GM19468 (cell line): ENCODE measurements around the gene FAM200C.

Experiments used
- ATAC-seq: cut with Tn5 transposase; IDR thresholded peaks from one replicate; pipeline ENCODE4 v1.9.1; 2021; ENCODE audit warnings: mild to moderate bottlenecking, moderate library complexity, moderate number of reproducible peaks; ENCODE audit not compliant: unreplicated experiment; ENCODE audit errors: extremely low read depth

Gene FAM200C

GRCh38 chr5:160369990-160370712, 29.7 kb downstream of the FAM200C start, which contains the start of gene C1QTNF2:
TSS of gene C1QTNF2 (minus strand) at chr5:160370626. CDS start at chr5:160355011, 15,615 bp downstream.
- ATAC-seq = no peak

GRCh38 chr5:160367885-160368284, 32.0 kb downstream of the FAM200C start:
- ATAC-seq = no peak

GRCh38 chr5:160367261-160367660, 32.6 kb downstream of the FAM200C start:
- ATAC-seq = no peak

- ATAC-seq = no peak
Observed at GRCh38 chr5:160366230-160366629, 33.6 kb downstream of the FAM200C start.

DNA sequence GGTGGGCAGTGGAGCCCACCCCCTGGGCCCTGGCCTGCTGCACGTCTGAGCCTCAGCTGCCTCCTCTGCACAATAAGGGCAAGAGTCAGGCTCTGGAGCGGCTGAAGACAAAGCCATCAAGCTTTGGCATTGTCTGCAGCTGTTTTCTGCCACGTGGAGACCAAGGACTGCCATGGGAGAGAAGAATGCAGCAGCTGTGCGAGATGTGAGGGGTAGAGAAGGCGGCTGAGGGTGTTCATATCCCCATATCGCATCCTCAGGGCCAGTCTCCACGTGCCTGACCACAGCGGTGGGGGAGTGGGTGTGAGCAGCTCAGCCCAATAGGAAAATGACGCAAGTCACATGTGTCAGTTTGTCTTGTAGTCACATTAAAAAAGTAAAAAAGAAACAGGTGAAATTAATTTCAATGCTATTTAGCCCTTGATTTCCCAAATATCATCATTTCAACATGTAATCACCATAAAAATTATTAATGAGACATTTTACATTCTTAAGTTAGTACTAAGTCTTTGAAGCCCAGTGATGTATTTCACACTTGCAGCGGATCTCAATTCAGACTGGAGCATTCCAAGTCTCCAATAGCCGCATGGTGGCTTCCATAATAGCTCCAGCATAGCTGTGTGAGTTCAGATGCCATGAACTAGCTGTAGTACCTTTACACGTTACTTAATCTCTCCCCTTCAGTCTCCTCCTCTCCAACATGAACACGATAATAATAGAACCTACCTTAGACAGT, 36.0 kb downstream of the FAM200C start:
- ATAC-seq = no peak

GRCh38 chr5:160363211-160363610, 36.6 kb downstream of the FAM200C start:
- ATAC-seq = no peak

DNA sequence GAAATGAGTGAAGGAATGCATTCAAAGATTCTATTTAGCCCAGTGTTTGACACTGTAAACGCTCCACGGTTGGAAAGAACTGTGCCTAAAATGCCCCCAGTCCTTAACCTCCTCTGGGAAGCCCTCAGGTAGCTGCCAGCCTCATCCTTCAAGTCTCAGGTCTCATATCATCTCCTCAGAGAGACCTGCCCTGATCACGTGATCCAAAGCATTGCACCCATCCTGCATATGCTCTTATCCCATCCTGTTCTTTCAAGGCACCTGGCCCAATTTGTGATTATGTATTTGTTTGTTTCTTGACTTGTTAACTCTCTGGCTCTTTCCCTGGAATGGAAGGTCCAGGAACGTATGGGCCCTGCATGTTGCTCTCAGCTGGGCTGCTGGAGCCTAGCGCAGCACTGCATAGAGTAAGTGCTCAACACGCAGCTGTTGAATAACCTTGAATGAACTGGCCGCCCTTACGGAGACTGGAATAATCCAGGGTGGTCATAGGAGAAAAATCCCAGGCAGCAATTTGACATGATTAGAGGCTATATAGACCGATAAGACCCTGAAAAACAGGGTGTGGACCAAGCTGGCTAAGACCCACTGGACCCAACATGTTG, 38.1 kb downstream of the FAM200C start:
- ATAC-seq = no peak

- no peak for ATAC-seq
Observed at GRCh38 chr5:160360310-160360709, 39.5 kb downstream of the FAM200C start.

- no peak for ATAC-seq
Observed at GRCh38 chr5:160359816-160360215, 40.0 kb downstream of the FAM200C start.

GRCh38 chr5:160359242-160359641, 40.6 kb downstream of the FAM200C start:
- ATAC-seq = no peak

DNA sequence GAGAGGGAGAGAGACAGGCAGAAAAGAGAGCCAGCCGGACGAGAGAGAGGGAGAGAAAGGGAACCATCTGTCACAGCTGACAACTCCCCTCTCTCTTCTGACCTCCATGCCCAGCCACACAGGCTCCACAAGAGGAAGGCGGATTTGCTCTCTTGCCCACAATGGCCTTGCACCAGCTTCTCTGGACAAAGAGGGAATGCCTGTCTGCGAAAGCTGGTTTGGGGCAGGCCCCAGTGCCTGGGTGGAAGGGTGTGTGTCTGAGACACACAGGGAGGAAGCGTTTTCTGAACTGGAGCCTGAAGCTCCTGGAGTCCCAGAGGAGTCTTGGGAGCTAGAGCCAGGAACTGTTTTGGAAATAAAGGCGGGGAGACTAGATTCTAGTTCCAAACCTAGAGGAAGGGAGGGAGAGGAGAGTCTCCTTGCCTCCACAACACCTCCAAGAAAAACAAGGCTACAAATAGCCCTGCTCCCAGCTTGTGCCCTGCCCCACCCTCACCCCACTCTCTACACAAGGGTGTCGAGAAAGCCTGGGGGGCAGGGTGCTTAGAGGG, 41.9 kb downstream of the FAM200C start:
- no peak for ATAC-seq

DNA sequence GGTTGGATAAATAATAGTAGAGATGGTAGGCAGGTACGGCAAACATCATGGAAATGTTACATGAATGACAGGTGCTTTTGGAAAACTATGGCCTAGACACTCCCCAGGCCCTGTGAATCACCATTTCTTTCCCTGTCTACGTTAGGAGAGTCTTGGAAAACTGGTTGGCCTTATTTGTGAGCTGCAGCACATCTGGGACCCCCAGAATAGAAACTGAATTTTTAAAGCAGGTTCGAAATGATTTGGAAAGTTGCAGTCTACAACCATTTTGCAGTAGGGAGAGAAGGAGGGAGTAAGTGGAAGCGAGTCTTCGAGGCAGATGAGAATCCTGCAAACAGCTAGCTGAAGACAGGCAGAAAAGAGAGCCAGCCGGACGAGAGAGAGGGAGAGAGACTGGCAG, 42.5 kb downstream of the FAM200C start:
- no peak for ATAC-seq

- no peak for ATAC-seq
Observed at GRCh38 chr5:160356550-160357347, 43.1 kb downstream of the FAM200C start.

DNA sequence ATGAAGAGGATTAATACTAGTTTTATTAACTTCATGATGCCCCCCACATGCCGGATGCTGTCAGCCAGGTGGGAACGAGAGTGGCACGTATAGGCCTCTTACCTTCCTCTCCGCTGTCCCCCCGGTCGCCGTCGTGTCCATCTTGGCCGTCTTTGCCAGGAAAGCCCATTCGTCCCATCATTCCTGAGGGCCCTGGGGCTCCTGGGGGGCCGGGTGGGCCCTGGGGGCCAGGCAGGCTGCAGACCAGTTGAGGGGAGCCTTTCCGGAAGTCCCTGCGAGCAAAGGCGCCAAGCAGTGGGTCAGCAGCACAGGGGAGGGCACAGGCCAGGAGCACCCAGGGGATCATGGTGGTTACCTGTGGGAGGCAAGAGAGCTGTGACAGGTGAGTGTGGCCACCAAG, 45.2 kb downstream of the FAM200C start:
- no peak for ATAC-seq

- ATAC-seq = no peak
Observed at GRCh38 chr5:160353379-160353778, 46.5 kb downstream of the FAM200C start.

DNA sequence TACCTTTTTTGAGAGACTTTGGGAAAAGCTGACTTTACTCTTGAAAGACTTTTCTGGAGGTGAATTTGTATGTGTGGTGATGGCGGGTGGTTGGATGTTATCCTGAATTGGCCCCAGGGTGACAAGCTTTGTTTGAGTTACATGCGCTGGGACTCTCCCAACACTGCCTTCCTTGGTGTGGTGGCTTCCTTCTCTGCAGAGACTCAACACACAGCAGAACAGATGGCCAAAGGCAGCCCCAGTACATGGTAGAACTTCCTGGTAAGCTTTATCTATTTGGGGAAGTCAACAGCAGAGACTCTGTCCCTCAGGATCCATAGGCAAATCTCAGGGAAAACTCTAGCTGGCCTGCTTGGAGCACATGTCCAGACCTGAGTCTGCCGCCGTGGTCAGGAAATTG, 47.5 kb downstream of the FAM200C start:
- ATAC-seq = no peak

- no peak for ATAC-seq
Observed at GRCh38 chr5:160349935-160350303, 49.9 kb downstream of the FAM200C start.

DNA sequence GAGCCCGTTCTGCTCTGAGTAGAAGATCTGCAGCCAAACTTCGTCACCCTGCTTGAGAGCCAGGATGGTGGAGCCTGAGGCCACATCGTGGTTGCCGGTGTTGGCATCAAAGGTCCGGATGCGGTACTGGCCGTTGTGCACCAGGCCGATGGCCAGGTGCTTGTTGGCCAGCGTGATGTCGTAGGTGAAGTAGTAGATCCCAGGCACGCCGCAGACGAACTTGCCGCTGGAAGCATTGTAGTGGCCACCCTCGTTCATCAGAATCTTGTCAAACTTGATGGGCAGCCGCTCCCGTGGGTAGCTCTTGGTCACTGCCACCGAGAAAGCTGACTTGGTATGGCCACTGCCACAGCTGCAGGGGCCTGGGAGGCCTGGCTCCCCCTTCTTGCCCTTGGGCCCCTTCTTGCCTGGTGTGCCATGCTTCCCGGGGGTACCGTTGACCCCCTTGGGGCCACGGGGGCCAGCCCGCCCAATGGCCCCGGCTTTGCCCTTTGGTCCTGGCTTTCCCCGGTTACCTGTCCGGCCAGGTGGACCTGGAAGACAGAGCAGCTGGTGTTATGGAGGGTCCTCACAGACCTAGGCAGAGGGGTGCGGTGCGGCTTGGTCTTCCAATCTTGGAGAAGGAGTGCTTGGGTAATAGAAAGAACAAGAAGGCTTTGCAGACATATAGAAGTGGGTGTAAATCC, 50.5 kb downstream of the FAM200C start:
- ATAC-seq = no peak

GRCh38 chr5:160348080-160348479, 51.8 kb downstream of the FAM200C start:
- no peak for ATAC-seq

DNA sequence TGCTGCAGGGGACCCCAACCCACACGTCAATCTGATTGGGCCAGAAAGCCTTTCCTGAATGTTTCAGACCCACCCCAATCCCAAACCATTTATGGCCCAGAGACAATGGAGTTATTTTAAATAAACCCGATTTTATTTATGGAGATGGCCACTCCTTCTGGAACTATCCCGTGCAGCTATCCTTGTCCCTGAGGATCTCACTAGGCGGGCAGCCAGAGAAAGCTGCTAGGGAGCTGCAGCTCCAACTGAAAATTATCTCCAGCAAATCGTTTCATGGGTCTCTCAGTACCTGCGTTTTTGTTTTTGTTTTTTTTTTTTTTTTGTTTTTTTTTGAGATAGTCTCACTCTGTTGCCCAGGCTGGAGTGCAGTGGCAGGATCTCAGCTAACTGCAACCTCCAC, 52.4 kb downstream of the FAM200C start:
- ATAC-seq = no peak
